Measurements from ENCODE around the gene CAPZB. TPM values are rescaled to one million over a fixed set of nuclear protein-coding genes. Genes with fewer than 3 reads are reported as not detected.

The CAPZB gene
- total RNA-seq, 1 experiment from 2014 or later = 491 TPM

DNA sequence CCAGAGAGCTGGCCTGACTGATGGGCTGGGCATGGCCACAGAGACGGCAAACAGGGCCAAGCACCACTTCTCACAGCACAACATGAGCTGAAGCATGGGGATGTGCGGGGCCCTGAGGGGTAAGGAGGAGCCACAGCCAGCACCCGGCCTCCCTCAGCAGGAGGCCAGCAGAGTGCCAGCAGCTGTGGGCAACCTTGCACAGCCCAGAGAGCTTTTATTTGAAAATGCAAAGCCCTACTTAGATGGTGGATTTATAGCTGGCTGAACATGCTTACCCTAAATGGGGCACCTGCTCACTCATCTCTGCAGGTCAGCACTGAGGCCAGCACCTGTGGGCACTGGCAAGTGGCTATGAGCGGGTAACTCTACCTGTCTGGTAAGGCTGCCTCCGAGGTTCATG is 129.1 kb downstream of the CAPZB start:
- Histone ChIP-seq H3K4me1 (ENCODE audit: control insufficient read depth, insufficient read depth, low read length) (peaks cover 11% of the 10 kb centered on the region; the same call in 1 of the 2 replicates), H3K9me3 (ENCODE audit: control insufficient read depth, insufficient read depth, low read depth, low read length) (no peaks in the 10 kb centered on the region), H3K4me3 (ENCODE audit: low read depth in 2 of 2, low read length in 2 of 2) (no peak overlapping the region), H3K36me3 (ENCODE audit: control insufficient read depth, insufficient read depth, low read length) (peaks cover 5% of the 10 kb centered on the region), H3K27ac (ENCODE audit: low read length) (peak overlapping the region; percentile 42; the same call in 1 of the 2 replicates), H3K27me3 (ENCODE audit: control insufficient read depth, insufficient read depth, low read length) (no peaks in the 10 kb centered on the region)
- ChIA-PET CTCF (no interaction called here), POLR2A (interaction anchor here (0.6 kb wide), 1 partner anchor 156 kb away, joined by 5 read pairs; no protein-coding TSS in a partner anchor)
- in situ Hi-C loops (cut with HindIII; ENCODE audit: low pct_unique_long_range_greater_than_20kb, low sequenced_read_pairs) (no loop called here), intact Hi-C loops (cut with micrococcal nuclease; ENCODE audit: unreplicated experiment) (no loop called here)
- no peak for TF ChIP-seq TCF7L2 (IDR thresholded peaks at IDR 0.05; ENCODE audit: low read depth, low read length)
- no peak for TF ChIP-seq SIN3A (IDR thresholded peaks at IDR 0.05; ENCODE audit: borderline replicate concordance, insufficient read depth, low read depth, low read length)
- TF ChIP-seq, protein P1, sequence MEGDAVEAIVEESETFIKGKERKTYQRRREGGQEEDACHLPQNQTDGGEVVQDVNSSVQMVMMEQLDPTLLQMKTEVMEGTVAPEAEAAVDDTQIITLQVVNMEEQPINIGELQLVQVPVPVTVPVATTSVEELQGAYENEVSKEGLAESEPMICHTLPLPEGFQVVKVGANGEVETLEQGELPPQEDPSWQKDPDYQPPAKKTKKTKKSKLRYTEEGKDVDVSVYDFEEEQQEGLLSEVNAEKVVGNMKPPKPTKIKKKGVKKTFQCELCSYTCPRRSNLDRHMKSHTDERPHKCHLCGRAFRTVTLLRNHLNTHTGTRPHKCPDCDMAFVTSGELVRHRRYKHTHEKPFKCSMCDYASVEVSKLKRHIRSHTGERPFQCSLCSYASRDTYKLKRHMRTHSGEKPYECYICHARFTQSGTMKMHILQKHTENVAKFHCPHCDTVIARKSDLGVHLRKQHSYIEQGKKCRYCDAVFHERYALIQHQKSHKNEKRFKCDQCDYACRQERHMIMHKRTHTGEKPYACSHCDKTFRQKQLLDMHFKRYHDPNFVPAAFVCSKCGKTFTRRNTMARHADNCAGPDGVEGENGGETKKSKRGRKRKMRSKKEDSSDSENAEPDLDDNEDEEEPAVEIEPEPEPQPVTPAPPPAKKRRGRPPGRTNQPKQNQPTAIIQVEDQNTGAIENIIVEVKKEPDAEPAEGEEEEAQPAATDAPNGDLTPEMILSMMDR (IDR thresholded peaks at IDR 0.05) = no peak
- TF ChIP-seq, protein P2, sequence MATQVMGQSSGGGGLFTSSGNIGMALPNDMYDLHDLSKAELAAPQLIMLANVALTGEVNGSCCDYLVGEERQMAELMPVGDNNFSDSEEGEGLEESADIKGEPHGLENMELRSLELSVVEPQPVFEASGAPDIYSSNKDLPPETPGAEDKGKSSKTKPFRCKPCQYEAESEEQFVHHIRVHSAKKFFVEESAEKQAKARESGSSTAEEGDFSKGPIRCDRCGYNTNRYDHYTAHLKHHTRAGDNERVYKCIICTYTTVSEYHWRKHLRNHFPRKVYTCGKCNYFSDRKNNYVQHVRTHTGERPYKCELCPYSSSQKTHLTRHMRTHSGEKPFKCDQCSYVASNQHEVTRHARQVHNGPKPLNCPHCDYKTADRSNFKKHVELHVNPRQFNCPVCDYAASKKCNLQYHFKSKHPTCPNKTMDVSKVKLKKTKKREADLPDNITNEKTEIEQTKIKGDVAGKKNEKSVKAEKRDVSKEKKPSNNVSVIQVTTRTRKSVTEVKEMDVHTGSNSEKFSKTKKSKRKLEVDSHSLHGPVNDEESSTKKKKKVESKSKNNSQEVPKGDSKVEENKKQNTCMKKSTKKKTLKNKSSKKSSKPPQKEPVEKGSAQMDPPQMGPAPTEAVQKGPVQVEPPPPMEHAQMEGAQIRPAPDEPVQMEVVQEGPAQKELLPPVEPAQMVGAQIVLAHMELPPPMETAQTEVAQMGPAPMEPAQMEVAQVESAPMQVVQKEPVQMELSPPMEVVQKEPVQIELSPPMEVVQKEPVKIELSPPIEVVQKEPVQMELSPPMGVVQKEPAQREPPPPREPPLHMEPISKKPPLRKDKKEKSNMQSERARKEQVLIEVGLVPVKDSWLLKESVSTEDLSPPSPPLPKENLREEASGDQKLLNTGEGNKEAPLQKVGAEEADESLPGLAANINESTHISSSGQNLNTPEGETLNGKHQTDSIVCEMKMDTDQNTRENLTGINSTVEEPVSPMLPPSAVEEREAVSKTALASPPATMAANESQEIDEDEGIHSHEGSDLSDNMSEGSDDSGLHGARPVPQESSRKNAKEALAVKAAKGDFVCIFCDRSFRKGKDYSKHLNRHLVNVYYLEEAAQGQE (IDR thresholded peaks at IDR 0.05; ENCODE audit: insufficient read depth in 1 of 2, low read depth in 2 of 2, low read length in 1 of 2) = 0 out of 4 replicates have a peak, but pooled peaks of 1 of the 2 experiments have one; percentile 4
- no peak for TF ChIP-seq POLR2AphosphoS5 (IDR thresholded peaks at IDR 0.05; ENCODE audit: low read depth, low read length)
- DNase-seq (ENCODE audit: low read depth, low spot score) (no peak), ATAC-seq (peak; percentile 31; the same call in 1 of the 2 replicates)
- no TSS peak for BruUV-seq (replicated peaks)

DNA sequence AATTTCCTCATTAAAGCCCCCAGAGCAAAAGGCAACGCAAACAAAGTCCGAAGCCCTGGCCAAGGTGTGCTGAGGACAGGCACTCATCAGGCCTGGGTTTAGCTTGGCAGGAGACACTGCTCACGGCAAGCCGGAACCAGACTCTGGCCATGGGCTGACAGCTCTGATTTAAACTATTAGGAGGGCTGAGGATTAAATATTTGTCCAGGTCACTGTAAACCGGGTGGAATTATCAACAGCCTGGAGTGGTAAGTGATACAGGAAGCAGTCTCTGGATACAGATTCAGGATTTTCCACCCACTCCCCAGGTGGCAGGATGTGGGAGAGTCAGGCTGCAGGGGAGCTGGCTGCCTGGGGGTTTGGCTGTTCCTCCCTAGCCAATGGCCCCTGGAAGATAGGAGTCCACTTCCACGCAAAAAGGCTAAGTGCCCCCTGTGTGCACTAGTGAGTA is 130.8 kb downstream of the CAPZB start:
- POLR2A ChIA-PET = no interaction called here
- BruUV-seq (replicated peaks) = no TSS peak
- DNase-seq (ENCODE audit: low read depth, low spot score) = no peak
- Histone ChIP-seq H3K27me3 (ENCODE audit: control insufficient read depth, insufficient read depth, low read length) (no peaks in the 10 kb centered on the region), H3K4me1 (ENCODE audit: control insufficient read depth, insufficient read depth, low read length) (peaks cover 11% of the 10 kb centered on the region; the same call in 1 of the 2 replicates), H3K27ac (ENCODE audit: low read length) (no peak overlapping the region; the same call in 1 of the 2 replicates), H3K9me3 (ENCODE audit: control insufficient read depth, insufficient read depth, low read depth, low read length) (no peaks in the 10 kb centered on the region), H3K36me3 (ENCODE audit: control insufficient read depth, insufficient read depth, low read length) (peaks cover 5% of the 10 kb centered on the region), H3K4me3 (ENCODE audit: low read depth in 2 of 2, low read length in 2 of 2) (no peak overlapping the region)
- ATAC-seq = peak; percentile 32; the same call in 1 of the 2 replicates
- in situ Hi-C loops (cut with HindIII; ENCODE audit: low pct_unique_long_range_greater_than_20kb, low sequenced_read_pairs) = no loop called here
- TF ChIP-seq SIN3A (IDR thresholded peaks at IDR 0.05; ENCODE audit: borderline replicate concordance, insufficient read depth, low read depth, low read length) = no peak
- TF ChIP-seq POLR2AphosphoS5 (IDR thresholded peaks at IDR 0.05; ENCODE audit: low read depth, low read length) = no peak
- TF ChIP-seq, protein P1 (IDR thresholded peaks at IDR 0.05) = no peak
- no peak for TF ChIP-seq TCF7L2 (IDR thresholded peaks at IDR 0.05; ENCODE audit: low read depth, low read length)
- TF ChIP-seq, protein P2 (IDR thresholded peaks at IDR 0.05; ENCODE audit: insufficient read depth in 1 of 2, low read depth in 2 of 2, low read length in 1 of 2) = no peak
- intact Hi-C loops (cut with micrococcal nuclease; ENCODE audit: unreplicated experiment) = no loop called here
- CTCF ChIA-PET = no interaction called here
